KMS-11 (cell line): Measurements from ENCODE around the gene EPC1.
A peak's percentile ranks its signal among the peaks of the same experiment; 100 is the strongest.

ENCODE experiments used
- H2AFZ ChIP-seq: fragments of 200-600 bp; sonication (generic); 2 replicates; pipeline ENCODE4 v1.6.1; 2016; ENCODE audit warnings: antibody characterized with exemption, mixed run types, low read depth
- H3K27ac ChIP-seq: fragments of 200-600 bp; sonication (generic); 2 replicates; pipeline ENCODE4 v1.6.1; 2016; ENCODE audit warnings: mild to moderate bottlenecking, mixed run types
- H3K27me3 ChIP-seq: fragments of 200-600 bp; sonication (generic); 2 replicates; pipeline ENCODE4 v1.6.1; 2017; ENCODE audit warnings: mild to moderate bottlenecking, low read depth, mixed run types, moderate library complexity; ENCODE audit not compliant: insufficient read depth
- H3K36me3 ChIP-seq: fragments of 200-600 bp; sonication (generic); 2 replicates; pipeline ENCODE4 v1.6.1; 2017; ENCODE audit warnings: mild to moderate bottlenecking, mixed run types; ENCODE audit not compliant: insufficient read depth
- H3K4me1 ChIP-seq: fragments of 200-600 bp; sonication (generic); 2 replicates; pipeline ENCODE4 v1.6.1; 2016; ENCODE audit warnings: mild to moderate bottlenecking, low read depth, mixed run types; ENCODE audit not compliant: poor library complexity, severe bottlenecking
- H3K4me2 ChIP-seq: fragments of 200-600 bp; sonication (generic); 2 replicates; pipeline ENCODE4 v1.7.0; 2016; ENCODE audit warnings: mild to moderate bottlenecking, mixed run types
- H3K4me3 ChIP-seq: fragments of 200-600 bp; sonication (generic); IDR thresholded peaks from 2 replicates; pipeline ENCODE4 v1.6.1; 2017; ENCODE audit warnings: low read depth, low read length, mixed read lengths; ENCODE audit not compliant: insufficient read depth
- H3K79me2 ChIP-seq: fragments of 200-600 bp; sonication (generic); 2 replicates; pipeline ENCODE4 v1.6.1; 2016; ENCODE audit warnings: low read depth, mixed run types; ENCODE audit not compliant: insufficient read depth
- H3K9ac ChIP-seq: fragments of 200-600 bp; sonication (generic); 2 replicates; pipeline ENCODE4 v1.6.1; 2016; ENCODE audit warnings: mild to moderate bottlenecking, mixed run types
- H4K20me1 ChIP-seq: fragments of 200-600 bp; sonication (generic); 2 replicates; pipeline ENCODE4 v1.6.1; 2016; ENCODE audit warnings: mild to moderate bottlenecking, mixed run types; ENCODE audit not compliant: insufficient read depth
- CTCF ChIP-seq: fragments of 200-600 bp; sonication (generic); conservative IDR thresholded peaks from 2 replicates; pipeline ENCODE4 v1.6.1; 2017; ENCODE audit warnings: low read depth, mild to moderate bottlenecking, antibody characterized with exemption, low read length, moderate library complexity, mixed read lengths

Gene EPC1

DNA sequence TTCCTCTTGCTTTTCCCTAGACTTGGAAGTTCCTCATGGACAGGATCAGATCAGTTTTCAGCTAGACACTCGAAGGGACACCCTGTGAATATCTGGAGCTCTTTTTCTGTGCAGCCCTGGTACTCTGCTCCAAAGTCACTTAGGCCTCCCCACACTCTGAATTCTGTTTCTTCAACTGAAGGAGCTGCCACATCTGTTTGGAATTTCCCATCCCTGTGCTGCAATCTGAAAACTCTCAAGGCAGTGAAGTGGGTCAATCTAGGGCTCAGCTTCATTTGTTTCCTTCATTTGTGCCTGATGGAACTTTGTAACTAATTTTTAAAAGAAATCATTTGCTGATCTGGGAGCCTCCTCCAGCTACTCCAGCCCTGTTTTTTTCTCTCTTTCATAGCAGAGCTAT, 9.6 kb downstream of the EPC1 start:
- Histone ChIP-seq H3K79me2 (peaks cover 100% of the 10 kb centered on the region), H3K36me3 (no peaks in the 10 kb centered on the region), H2AFZ (no peak overlapping the region), H3K4me1 (peaks cover 86% of the 10 kb centered on the region), H3K4me3 (no peak overlapping the region), H3K4me2 (no peak overlapping the region), H4K20me1 (peaks cover 29% of the 10 kb centered on the region), H3K27me3 (no peaks in the 10 kb centered on the region), H3K27ac (no peak overlapping the region), H3K9ac (no peak overlapping the region)
- no peak for TF ChIP-seq CTCF

DNA sequence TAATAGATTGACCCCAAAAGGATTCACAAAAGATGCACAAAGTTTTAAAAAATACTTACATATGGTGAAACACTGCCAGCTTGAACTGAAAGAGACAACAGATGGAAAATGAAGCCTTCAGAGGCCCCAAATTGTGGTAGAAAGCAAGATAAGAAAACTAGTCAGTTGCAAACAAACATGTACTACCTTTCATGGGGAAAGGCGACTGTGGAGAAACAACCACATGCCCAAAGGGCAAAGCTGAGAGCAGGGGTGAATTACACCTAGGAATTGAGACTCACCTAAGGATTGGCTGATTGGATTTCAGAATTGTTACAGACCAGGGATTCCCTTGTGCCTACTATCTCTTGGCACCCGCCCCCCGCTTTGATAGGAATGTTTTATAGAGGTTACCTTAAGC, 13.1 kb downstream of the EPC1 start:
- Histone ChIP-seq H3K27me3 (no peaks in the 10 kb centered on the region), H3K79me2 (peaks cover 100% of the 10 kb centered on the region), H3K4me3 (no peak overlapping the region), H3K36me3 (no peaks in the 10 kb centered on the region), H3K9ac (no peak overlapping the region), H2AFZ (no peak overlapping the region), H3K27ac (peak overlapping the region; percentile 22; the same call in 1 of the 2 replicates), H4K20me1 (peaks cover 55% of the 10 kb centered on the region), H3K4me1 (peaks cover 80% of the 10 kb centered on the region), H3K4me2 (peak overlapping the region; percentile 14; the same call in 1 of the 2 replicates)
- TF ChIP-seq CTCF: no peak

DNA sequence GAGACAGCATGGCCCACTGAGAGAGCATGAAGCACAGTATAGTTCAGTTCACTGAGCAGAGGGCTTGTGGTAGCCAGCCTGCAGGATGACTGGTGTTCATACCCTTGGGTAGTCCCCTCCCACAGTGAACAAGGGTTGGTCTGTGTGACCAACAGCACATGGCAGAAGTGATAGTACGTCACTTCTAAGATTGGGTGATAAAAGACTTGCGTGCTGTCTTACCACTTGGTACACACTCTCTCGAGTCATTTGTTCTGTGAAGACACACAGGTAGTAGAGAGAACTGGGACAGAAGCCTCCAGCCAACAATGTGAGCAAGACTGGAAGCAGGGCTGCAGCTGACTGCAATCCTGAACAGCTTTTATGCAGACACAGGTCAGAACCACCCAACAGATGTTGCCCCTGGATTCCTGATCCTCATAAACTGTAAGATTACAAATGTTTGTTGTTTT, 14.6 kb downstream of the EPC1 start:
- peaks cover 100% of the 10 kb centered on the region for H3K79me2 ChIP-seq

DNA sequence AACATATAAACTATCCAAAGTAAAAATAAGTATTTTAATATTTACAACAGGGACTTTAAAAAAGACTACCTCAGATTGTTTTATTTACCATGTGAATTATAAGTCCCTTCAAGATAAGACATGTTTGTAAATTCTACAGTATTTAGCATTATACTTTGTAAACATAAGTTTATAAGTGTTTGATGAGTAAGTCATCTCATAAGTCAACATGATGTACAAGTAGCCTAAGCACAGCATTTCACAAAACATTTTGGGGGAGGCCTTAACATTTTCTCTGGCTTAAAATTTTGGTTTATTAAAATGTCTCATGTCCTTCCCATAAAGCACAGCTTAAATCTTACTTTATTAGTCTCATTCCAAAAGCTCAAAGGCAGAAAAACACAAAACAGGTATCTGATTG, 15.4 kb downstream of the EPC1 start:
- no peak overlapping the region for H3K4me2 ChIP-seq
- H3K4me3 ChIP-seq: no peak overlapping the region
- TF ChIP-seq CTCF: no peak
- H3K27ac ChIP-seq: no peak overlapping the region
- H3K4me1 ChIP-seq: peaks cover 64% of the 10 kb centered on the region
- no peaks in the 10 kb centered on the region for H3K36me3 ChIP-seq
- peaks cover 54% of the 10 kb centered on the region for H4K20me1 ChIP-seq
- peaks cover 100% of the 10 kb centered on the region for H3K79me2 ChIP-seq
- H3K27me3 ChIP-seq: no peaks in the 10 kb centered on the region
- no peak overlapping the region for H3K9ac ChIP-seq
- H2AFZ ChIP-seq: no peak overlapping the region

More for the DNA sequence above, 14.6 kb downstream of the EPC1 start:
- Histone ChIP-seq H3K9ac (no peak overlapping the region), H3K4me2 (no peak overlapping the region), H2AFZ (no peak overlapping the region), H3K27ac (no peak overlapping the region), H3K4me1 (peaks cover 71% of the 10 kb centered on the region), H3K36me3 (no peaks in the 10 kb centered on the region), H3K27me3 (no peaks in the 10 kb centered on the region), H4K20me1 (peaks cover 51% of the 10 kb centered on the region), H3K4me3 (no peak overlapping the region)
- TF ChIP-seq CTCF: no peak

- H3K4me3 ChIP-seq: no peak overlapping the region
- H3K4me2 ChIP-seq: no peak overlapping the region
- no peak overlapping the region for H2AFZ ChIP-seq
- TF ChIP-seq CTCF: no peak
- H3K4me1 ChIP-seq: peaks cover 70% of the 10 kb centered on the region
- peaks cover 58% of the 10 kb centered on the region for H4K20me1 ChIP-seq
- no peak overlapping the region for H3K27ac ChIP-seq
- no peaks in the 10 kb centered on the region for H3K27me3 ChIP-seq
- H3K79me2 ChIP-seq: peaks cover 100% of the 10 kb centered on the region
- H3K9ac ChIP-seq: no peak overlapping the region
- H3K36me3 ChIP-seq: no peaks in the 10 kb centered on the region
Measured at GRCh38 chr10:32330214-32330613, 16.7 kb downstream of the EPC1 start.
